Measurements from ENCODE around the gene MGLL. TPM values are rescaled to one million over a fixed set of nuclear protein-coding genes. Genes with fewer than 3 reads are reported as not detected.

Gene MGLL
- total and polyA plus RNA-seq, 2 donors from 2014 or later: 74.2 to 250 TPM

- Histone ChIP-seq H3K4me1 (ENCODE audit: control insufficient read depth in 2 of 3, insufficient read depth in 2 of 3, low read depth in 1 of 3, low read length in 3 of 3) (no peaks in the 10 kb centered on the region), H3K4me3 (ENCODE audit: low read length in 3 of 3) (no peak overlapping the region), H3K9ac (ENCODE audit: low read length in 3 of 3) (no peak overlapping the region), H3K27ac (ENCODE audit: low read depth in 2 of 2, low read length in 2 of 2) (no peak overlapping the region), H3K27me3 (ENCODE audit: control insufficient read depth, insufficient read depth, low read length) (no peaks in the 10 kb centered on the region), H3K9me3 (ENCODE audit: control insufficient read depth in 2 of 3, insufficient read depth in 1 of 3, low read length in 3 of 3) (no peaks in the 10 kb centered on the region), H3K36me3 (ENCODE audit: control insufficient read depth in 2 of 3, insufficient read depth in 3 of 3, low read length in 3 of 3) (no peaks in the 10 kb centered on the region)
- FAIRE-seq (no peak), DNase-seq (no peak)
- intact Hi-C loops (cut with DNase I): no loop called here
- no peak for TF ChIP-seq CTCF (IDR thresholded peaks at IDR 0.05; ENCODE audit: borderline replicate concordance, extremely low read depth, insufficient read depth)
These were observed 36.6 kb upstream of the MGLL start for GRCh38 chr3:127858937-127859336.

DNA sequence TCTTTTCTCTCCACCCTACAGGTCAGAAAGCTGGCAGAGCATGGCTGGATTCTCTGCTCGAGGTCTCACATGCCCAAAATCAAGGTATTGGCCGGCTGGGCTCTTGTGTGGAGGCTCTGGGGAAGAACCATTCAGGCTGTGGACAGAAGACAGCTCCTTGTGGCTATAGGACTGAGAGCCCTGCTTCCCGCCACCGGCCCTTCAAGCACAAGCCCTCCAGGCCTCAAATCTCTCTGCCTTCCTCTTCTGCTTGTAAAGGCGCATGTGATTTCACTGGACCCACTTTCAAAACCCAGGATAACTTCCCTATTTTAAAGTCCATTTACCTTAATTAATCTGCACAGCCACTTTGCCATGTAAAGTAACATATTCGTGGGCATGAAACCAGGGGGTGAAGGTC lies 36.2 kb upstream of the MGLL start:
- no peaks in the 10 kb centered on the region for H3K4me1 ChIP-seq (ENCODE audit: control insufficient read depth in 2 of 3, insufficient read depth in 2 of 3, low read depth in 1 of 3, low read length in 3 of 3)
- no peaks in the 10 kb centered on the region for H3K9me3 ChIP-seq (ENCODE audit: control insufficient read depth in 2 of 3, insufficient read depth in 1 of 3, low read length in 3 of 3)
- intact Hi-C loops (cut with DNase I): no loop called here
- no peak overlapping the region for H3K27ac ChIP-seq (ENCODE audit: low read depth in 2 of 2, low read length in 2 of 2)
- no peak for TF ChIP-seq CTCF (IDR thresholded peaks at IDR 0.05; ENCODE audit: borderline replicate concordance, extremely low read depth, insufficient read depth)
- H3K36me3 ChIP-seq (ENCODE audit: control insufficient read depth in 2 of 3, insufficient read depth in 3 of 3, low read length in 3 of 3): no peaks in the 10 kb centered on the region
- FAIRE-seq (no peak), DNase-seq (no peak)
- no peaks in the 10 kb centered on the region for H3K27me3 ChIP-seq (ENCODE audit: control insufficient read depth, insufficient read depth, low read length)
- no peak overlapping the region for H3K9ac ChIP-seq (ENCODE audit: low read length in 3 of 3)
- no peak overlapping the region for H3K4me3 ChIP-seq (ENCODE audit: low read length in 3 of 3)

DNA sequence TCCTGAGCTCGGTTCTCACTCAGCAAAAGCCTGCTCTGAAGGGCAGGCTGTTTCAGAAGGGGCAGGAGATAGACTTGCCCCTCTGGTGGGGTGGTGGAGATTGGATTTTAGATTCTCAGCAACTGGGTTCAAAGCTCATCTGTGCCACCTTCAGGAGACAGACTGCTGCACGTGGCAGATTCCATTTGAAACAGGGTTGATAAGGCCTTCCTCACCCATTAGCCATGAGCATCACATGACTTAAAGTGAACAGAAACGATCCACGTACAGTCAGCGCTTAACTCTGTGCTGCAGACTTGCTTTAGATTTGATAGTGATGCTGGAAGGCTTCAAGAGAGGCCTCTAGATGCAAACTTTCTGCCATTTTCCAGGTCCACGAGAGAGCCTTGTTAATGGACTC lies 35.0 kb upstream of the MGLL start:
- no peak for TF ChIP-seq CTCF (IDR thresholded peaks at IDR 0.05; ENCODE audit: borderline replicate concordance, extremely low read depth, insufficient read depth)
- Histone ChIP-seq H3K27ac (ENCODE audit: low read depth in 2 of 2, low read length in 2 of 2) (no peak overlapping the region), H3K27me3 (ENCODE audit: control insufficient read depth, insufficient read depth, low read length) (no peaks in the 10 kb centered on the region), H3K36me3 (ENCODE audit: control insufficient read depth in 2 of 3, insufficient read depth in 3 of 3, low read length in 3 of 3) (no peaks in the 10 kb centered on the region), H3K4me3 (ENCODE audit: low read length in 3 of 3) (no peak overlapping the region), H3K9ac (ENCODE audit: low read length in 3 of 3) (no peak overlapping the region), H3K4me1 (ENCODE audit: control insufficient read depth in 2 of 3, insufficient read depth in 2 of 3, low read depth in 1 of 3, low read length in 3 of 3) (no peaks in the 10 kb centered on the region), H3K9me3 (ENCODE audit: control insufficient read depth in 2 of 3, insufficient read depth in 1 of 3, low read length in 3 of 3) (no peaks in the 10 kb centered on the region)
- FAIRE-seq (no peak), DNase-seq (no peak)
- intact Hi-C loops (cut with DNase I): no loop called here

- Histone ChIP-seq H3K27me3 (ENCODE audit: control insufficient read depth, insufficient read depth, low read length) (no peaks in the 10 kb centered on the region), H3K36me3 (ENCODE audit: control insufficient read depth in 2 of 3, insufficient read depth in 3 of 3, low read length in 3 of 3) (no peaks in the 10 kb centered on the region), H3K9me3 (ENCODE audit: control insufficient read depth in 2 of 3, insufficient read depth in 1 of 3, low read length in 3 of 3) (no peaks in the 10 kb centered on the region), H3K27ac (ENCODE audit: low read depth in 2 of 2, low read length in 2 of 2) (no peak overlapping the region), H3K4me3 (ENCODE audit: low read length in 3 of 3) (no peak overlapping the region), H3K9ac (ENCODE audit: low read length in 3 of 3) (no peak overlapping the region), H3K4me1 (ENCODE audit: control insufficient read depth in 2 of 3, insufficient read depth in 2 of 3, low read depth in 1 of 3, low read length in 3 of 3) (no peaks in the 10 kb centered on the region)
- no peak for DNase-seq
- intact Hi-C loops (cut with DNase I): no loop called here
- FAIRE-seq: no peak
- no peak for TF ChIP-seq CTCF (IDR thresholded peaks at IDR 0.05; ENCODE audit: borderline replicate concordance, extremely low read depth, insufficient read depth)
These were observed 34.5 kb upstream of the MGLL start for GRCh38 chr3:127856801-127857200.

Measured in kidney (tissue), 14 donors.